Activated CD8-positive, alpha-beta memory T cell treated with anti-CD3 and anti-CD28 coated beads for 4 hours (primary cell): ENCODE measurements around the gene CNOT9.

Experiments used
- DNase-seq, 2 donors: peaks; one replicate each; pipeline ENCODE4 v3.0.0-alpha.2; 2020; ENCODE audit warnings: low read depth in 2 of 2

The CNOT9 gene

GRCh38 chr2:218644721-218645120 is 76.1 kb downstream of the CNOT9 start:
- no peak for DNase-seq

DNA sequence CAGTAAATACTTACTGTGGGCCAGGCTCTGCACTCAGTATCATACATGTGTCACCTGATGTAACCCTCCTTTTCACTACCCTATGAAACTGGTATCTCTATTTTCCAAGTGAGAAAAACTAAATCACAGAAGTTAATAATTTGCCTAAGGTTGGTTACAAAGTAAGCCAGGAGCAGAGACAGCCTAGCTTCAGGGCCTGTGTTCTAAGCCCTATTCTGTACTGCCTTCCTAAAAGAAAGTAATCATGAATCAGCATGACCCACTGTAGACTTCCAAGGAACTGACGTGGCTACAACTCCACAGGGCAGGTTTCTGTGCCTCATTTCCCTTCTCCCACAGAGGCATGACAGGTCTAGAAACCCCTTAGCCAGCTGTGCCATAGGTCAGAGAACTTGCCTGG is 76.5 kb downstream of the CNOT9 start:
- DNase-seq, result no peak
